Measurements from ENCODE around the gene USP35.
A peak's percentile ranks its signal among the peaks of the same experiment; 100 is the strongest.

Gene USP35

GRCh38 chr11:78188286-78189173 is at the start of gene USP35, which contains the start of gene KCTD21:
USP35 (plus strand) TSS chr11:78188919; CDS start chr11:78196246, 7,327 bp downstream.
KCTD21 (minus strand) TSS chr11:78188626; CDS start chr11:78174554, 14,072 bp downstream.
- peak; percentile 98 for DNase-seq (ENCODE audit: low read depth)

GRCh38 chr11:78139422-78140391 is 49.0 kb upstream of the USP35 start, which contains the start of gene ALG8:
ALG8 (minus strand) TSS chr11:78139626; CDS start chr11:78139588, 38 bp downstream.
- peak; percentile 96 for DNase-seq (ENCODE audit: low read depth)

- DNase-seq (ENCODE audit: low read depth) = no peak
These were observed 48.2 kb upstream of the USP35 start for GRCh38 chr11:78140392-78141077.

- no peak for DNase-seq (ENCODE audit: low read depth)
These were observed 43.2 kb upstream of the USP35 start for GRCh38 chr11:78145511-78146025.

- DNase-seq (ENCODE audit: low read depth) = no peak
These were observed 40.9 kb upstream of the USP35 start for GRCh38 chr11:78147807-78148206.

GRCh38 chr11:78149646-78150045 is 39.1 kb upstream of the USP35 start:
- peak; percentile 75 for DNase-seq (ENCODE audit: low read depth)

GRCh38 chr11:78150346-78150745 is 38.4 kb upstream of the USP35 start:
- no peak for DNase-seq (ENCODE audit: low read depth)

- no peak for DNase-seq (ENCODE audit: low read depth)
These were observed 38.0 kb upstream of the USP35 start for GRCh38 chr11:78150754-78151153.

- DNase-seq (ENCODE audit: low read depth) = no peak
These were observed 36.9 kb upstream of the USP35 start for GRCh38 chr11:78151804-78152203.

- DNase-seq (ENCODE audit: low read depth) = no peak
These were observed 32.4 kb upstream of the USP35 start for GRCh38 chr11:78156127-78156844.

GRCh38 chr11:78158987-78159652 is 29.6 kb upstream of the USP35 start:
- DNase-seq (ENCODE audit: low read depth) = peak; percentile 25

GRCh38 chr11:78160557-78160956 is 28.2 kb upstream of the USP35 start:
- DNase-seq (ENCODE audit: low read depth) = no peak

- DNase-seq (ENCODE audit: low read depth) = no peak
These were observed 27.4 kb upstream of the USP35 start for GRCh38 chr11:78161346-78161745.

GRCh38 chr11:78161962-78162371 is 26.8 kb upstream of the USP35 start:
- DNase-seq (ENCODE audit: low read depth) = peak; percentile 48

- no peak for DNase-seq (ENCODE audit: low read depth)
These were observed 24.9 kb upstream of the USP35 start for GRCh38 chr11:78163828-78164227.

- DNase-seq (ENCODE audit: low read depth) = no peak
These were observed 24.2 kb upstream of the USP35 start for GRCh38 chr11:78164471-78164870.

GRCh38 chr11:78166855-78167469 is 21.8 kb upstream of the USP35 start:
- no peak for DNase-seq (ENCODE audit: low read depth)

- peak; percentile 87 for DNase-seq (ENCODE audit: low read depth)
These were observed 19.9 kb upstream of the USP35 start for GRCh38 chr11:78168539-78169477.

- DNase-seq (ENCODE audit: low read depth) = no peak
These were observed 18.3 kb upstream of the USP35 start for GRCh38 chr11:78170413-78170812.
